ENCODE data around the gene SCN8A.

SCN8A gene

DNA sequence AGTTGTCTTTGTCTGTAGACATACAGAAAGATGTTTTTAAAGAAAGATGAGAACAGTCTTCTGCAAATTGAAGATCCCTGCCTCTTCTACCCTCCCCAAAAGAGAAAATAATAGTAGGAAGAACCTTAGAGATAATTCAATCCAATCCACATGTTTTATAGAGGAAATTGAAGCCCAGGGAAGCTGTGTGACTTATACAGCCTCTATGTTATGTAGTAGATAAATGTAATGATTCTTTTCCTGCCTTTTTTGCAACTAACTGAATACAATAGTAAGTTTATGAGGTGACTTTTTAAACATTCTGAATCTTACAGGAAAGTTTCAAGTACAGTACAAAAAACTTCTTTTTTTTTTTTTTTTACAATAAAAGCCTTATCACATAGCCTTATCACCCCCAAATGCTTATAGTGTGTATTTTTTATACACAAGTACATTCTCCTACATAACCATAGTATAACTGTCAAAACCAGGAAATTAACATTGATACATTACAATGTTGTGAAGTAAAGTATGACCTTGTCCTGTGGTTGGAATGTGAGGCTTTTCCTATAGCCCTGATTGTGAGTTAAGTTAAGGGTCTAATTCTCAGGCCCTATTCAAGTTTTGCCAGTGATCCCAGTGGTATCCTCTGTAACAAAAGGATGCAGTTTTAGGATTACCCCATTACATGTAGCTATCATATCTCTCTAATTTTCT lies 163.1 kb downstream of the SCN8A start:
- no peak for DNase-seq (ENCODE audit: low read depth)
- TF ChIP-seq, protein P1, sequence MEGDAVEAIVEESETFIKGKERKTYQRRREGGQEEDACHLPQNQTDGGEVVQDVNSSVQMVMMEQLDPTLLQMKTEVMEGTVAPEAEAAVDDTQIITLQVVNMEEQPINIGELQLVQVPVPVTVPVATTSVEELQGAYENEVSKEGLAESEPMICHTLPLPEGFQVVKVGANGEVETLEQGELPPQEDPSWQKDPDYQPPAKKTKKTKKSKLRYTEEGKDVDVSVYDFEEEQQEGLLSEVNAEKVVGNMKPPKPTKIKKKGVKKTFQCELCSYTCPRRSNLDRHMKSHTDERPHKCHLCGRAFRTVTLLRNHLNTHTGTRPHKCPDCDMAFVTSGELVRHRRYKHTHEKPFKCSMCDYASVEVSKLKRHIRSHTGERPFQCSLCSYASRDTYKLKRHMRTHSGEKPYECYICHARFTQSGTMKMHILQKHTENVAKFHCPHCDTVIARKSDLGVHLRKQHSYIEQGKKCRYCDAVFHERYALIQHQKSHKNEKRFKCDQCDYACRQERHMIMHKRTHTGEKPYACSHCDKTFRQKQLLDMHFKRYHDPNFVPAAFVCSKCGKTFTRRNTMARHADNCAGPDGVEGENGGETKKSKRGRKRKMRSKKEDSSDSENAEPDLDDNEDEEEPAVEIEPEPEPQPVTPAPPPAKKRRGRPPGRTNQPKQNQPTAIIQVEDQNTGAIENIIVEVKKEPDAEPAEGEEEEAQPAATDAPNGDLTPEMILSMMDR (IDR thresholded peaks at IDR 0.05; ENCODE audit: low read depth, low read length, missing control alignments), result no peak
- in situ Hi-C loops (cut with HindIII; ENCODE audit: low sequenced_read_pairs), result no loop called here
- H3K4me3 ChIP-seq (ENCODE audit: low read depth, low read length), result no peak overlapping the region

DNA sequence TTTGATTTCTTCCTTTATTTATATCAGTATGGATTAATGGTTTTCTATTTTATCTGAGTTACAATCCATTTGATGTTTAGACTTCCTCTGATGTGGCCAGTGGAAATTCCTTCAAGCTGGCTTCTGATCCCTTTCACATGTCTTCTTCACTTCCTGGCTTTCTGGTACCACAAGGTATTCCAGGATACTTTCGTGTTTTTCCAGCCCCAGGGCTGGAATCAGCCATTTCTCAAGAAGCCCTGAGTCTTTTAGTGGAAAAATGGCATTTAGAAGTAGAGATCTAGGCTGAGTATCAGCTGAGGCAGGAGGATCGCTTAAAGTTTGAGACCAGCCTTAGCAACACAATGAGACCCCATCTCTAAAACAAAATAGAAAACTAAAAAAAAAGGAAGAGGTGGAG lies 164.2 kb downstream of the SCN8A start:
- TF ChIP-seq, protein P1 (IDR thresholded peaks at IDR 0.05; ENCODE audit: low read depth, low read length, missing control alignments), result no peak
- in situ Hi-C loops (cut with HindIII; ENCODE audit: low sequenced_read_pairs), result no loop called here
- H3K4me3 ChIP-seq (ENCODE audit: low read depth, low read length), result no peak overlapping the region
- DNase-seq (ENCODE audit: low read depth), result no peak

DNA sequence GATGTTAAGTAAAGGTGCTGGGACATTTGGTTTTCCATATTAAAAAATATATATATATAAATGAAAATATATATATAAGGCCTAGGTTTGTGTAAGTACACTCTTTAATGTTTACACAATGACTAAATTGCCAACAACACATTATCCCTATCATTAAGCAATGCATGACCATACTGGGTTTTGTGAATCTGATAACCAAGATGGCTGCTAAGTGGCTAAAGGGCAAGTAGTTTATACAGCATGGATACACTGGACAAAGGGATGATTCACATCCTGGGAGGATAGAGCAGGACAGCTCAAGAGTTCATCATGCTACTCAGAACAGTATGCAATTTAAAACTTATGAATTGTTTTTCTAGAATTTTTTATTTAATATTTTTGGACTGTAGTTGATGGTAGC lies 168.1 kb downstream of the SCN8A start:
- no peak overlapping the region for H3K4me3 ChIP-seq (ENCODE audit: low read depth, low read length)
- no peak for DNase-seq (ENCODE audit: low read depth)
- in situ Hi-C loops (cut with HindIII; ENCODE audit: low sequenced_read_pairs), result no loop called here
- TF ChIP-seq, protein P1 (IDR thresholded peaks at IDR 0.05; ENCODE audit: low read depth, low read length, missing control alignments), result no peak

DNA sequence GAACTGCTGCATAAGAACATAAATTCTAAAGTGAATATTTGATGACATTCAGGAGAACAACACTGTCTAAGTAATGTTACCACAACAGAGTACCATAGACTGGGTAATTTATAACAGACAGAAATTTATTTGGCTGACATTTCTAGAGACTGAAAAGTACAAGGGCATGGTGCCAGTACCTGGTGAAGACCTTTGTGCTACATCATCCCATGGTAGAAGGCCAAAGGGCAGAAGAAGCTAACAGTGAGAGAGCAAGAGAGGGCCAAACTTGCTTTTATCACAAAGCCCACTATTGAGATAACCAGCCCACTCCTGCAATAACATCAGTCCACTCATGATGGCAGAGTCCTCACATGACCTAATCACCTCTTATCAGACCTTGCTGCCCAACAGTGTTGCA lies 168.7 kb downstream of the SCN8A start:
- TF ChIP-seq, protein P1 (IDR thresholded peaks at IDR 0.05; ENCODE audit: low read depth, low read length, missing control alignments), result no peak
- in situ Hi-C loops (cut with HindIII; ENCODE audit: low sequenced_read_pairs), result no loop called here

DNA sequence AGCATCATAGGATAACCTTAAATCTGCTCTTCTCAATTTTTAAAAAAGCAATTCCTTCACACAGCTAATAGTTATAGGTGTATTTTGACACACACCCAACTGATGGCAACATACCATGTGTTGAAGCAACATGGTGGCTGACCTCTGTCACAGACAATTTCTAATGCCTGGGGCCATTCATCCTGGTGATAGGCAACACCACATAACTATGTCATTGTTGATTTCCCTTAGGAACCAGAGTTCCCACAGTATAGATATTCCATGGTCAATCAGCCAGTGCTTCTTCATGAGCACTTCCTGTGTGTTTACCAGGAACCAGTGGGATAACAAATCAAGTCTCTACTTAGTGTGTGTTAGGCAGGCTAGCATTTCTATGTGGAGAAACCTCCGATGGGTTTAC lies 169.2 kb downstream of the SCN8A start:
- in situ Hi-C loops (cut with HindIII; ENCODE audit: low sequenced_read_pairs), result no loop called here
- TF ChIP-seq, protein P1 (IDR thresholded peaks at IDR 0.05; ENCODE audit: low read depth, low read length, missing control alignments), result no peak
- no peak for DNase-seq (ENCODE audit: low read depth)
- H3K4me3 ChIP-seq (ENCODE audit: low read depth, low read length), result no peak overlapping the region

More for the DNA sequence above, 168.7 kb downstream of the SCN8A start:
- H3K4me3 ChIP-seq (ENCODE audit: low read depth, low read length), result no peak overlapping the region
- no peak for DNase-seq (ENCODE audit: low read depth)

DNA sequence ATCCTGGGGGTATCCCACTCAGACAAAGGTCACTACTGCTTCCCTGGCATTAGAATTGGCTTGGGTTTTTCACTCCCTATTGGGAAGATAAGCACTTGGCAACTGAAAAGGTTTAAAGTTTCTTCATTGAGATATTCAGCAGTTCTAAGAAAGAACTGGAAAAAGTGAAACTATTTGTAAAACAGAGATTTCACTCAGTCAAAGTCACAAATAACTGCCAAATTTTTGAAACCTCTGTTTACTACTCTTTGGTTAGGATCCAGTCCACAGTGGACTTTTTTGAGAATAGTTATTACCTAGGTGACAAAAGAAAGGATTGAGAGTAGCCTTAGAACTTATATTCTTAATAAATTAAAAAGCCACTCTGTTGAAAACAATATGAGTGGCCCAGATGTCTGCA lies 172.7 kb downstream of the SCN8A start:
- H3K4me3 ChIP-seq (ENCODE audit: low read depth, low read length), result no peak overlapping the region
- TF ChIP-seq, protein P1 (IDR thresholded peaks at IDR 0.05; ENCODE audit: low read depth, low read length, missing control alignments), result no peak
- DNase-seq (ENCODE audit: low read depth), result no peak
- in situ Hi-C loops (cut with HindIII; ENCODE audit: low sequenced_read_pairs), result no loop called here
